Activated CD8-positive, alpha-beta memory T cell treated with anti-CD3 and anti-CD28 coated beads, Interleukin-2, amount 50 U/mL, for 24 hours (primary cell): Measurements from ENCODE around the gene BFAR.
"Not testable (repeated sequence)": the region's sequence is repeated elsewhere in the genome, so short reads cannot be mapped to it uniquely, and the experiment has no call there.

ENCODE experiments used
- DNase-seq: peaks from one replicate; pipeline ENCODE4 v3.0.0-alpha.2; 2020; ENCODE audit errors: extremely low read depth

BFAR gene, protein sequence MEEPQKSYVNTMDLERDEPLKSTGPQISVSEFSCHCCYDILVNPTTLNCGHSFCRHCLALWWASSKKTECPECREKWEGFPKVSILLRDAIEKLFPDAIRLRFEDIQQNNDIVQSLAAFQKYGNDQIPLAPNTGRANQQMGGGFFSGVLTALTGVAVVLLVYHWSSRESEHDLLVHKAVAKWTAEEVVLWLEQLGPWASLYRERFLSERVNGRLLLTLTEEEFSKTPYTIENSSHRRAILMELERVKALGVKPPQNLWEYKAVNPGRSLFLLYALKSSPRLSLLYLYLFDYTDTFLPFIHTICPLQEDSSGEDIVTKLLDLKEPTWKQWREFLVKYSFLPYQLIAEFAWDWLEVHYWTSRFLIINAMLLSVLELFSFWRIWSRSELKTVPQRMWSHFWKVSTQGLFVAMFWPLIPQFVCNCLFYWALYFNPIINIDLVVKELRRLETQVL

GRCh38 chr16:14632693-14633569 is at the start of gene BFAR:
Gene BFAR (plus strand): TSS chr16:14632951. CDS start chr16:14644347, 11,396 bp downstream.
- DNase-seq, result peak; percentile 99

- DNase-seq, result no peak
These were observed 47.5 kb upstream of the BFAR start for GRCh38 chr16:14585287-14585686.

- DNase-seq, result no peak
These were observed 46.0 kb upstream of the BFAR start for GRCh38 chr16:14586637-14587305.

GRCh38 chr16:14600164-14600563 is 32.6 kb upstream of the BFAR start:
- DNase-seq, result no peak

DNA sequence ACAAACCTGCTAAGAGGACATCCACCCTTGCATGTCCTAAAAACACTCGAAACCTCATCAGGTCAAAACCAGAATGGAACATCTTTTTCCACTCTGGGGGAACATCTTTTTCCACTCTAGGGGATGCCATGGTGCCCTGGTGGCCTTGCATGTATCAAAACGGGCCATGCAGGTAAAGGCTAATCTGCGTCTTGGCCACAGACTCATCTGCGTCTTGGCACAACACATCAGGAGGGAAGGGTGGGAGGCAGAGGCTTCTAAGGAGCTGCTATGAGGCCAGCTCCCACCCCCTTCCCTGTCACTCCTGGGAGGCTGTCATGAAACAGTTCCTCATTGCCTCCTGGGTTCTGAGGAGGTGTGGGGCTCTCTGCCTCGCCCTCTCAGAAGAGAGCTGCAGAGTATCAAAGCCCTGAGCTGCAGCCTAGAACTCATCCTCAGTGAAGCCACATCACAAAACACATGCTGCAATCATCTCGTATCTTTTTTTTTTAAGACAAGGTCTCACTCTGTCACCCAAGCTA is 30.2 kb upstream of the BFAR start:
- no peak for DNase-seq

DNA sequence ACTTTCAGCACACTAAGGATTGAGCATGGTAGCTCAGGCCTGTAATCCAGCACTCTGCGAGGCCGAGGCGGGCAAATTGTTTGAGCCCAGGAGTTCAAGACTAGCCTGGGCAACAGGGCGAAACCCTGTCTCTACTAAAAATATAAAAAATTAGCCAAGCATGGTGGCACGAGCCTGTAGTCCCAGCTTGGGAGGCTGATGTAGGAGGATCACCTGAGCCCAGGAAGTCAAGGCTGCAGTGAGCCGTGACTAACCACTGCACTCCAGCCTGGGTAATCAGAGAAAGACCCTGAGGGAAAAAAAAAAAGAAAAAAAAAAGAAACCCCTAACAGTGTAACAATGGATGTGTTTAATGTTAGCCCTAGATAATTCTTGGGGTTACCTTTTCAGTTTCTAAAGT is 26.6 kb upstream of the BFAR start:
- no peak for DNase-seq

DNA sequence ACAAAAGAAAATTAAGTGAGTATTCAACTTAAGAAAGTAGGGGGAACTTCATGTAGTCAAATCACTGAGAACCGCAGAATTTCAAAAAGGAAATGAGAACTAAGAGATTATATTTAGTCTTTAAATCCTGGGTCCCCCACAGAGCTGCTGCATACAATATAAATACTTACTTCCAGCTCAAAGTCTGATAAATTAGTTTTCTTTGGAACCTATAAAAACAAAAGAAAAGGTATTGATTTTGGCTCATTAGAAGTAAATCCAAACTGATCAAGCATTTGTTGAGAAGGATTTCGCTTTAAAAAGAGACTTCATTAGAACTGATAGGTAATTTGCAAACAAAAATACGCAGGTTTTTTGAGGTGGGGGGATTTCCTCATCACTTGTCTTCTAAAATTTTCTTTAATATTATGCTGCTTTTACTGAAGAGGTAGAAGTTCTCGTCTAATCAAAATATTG is 24.6 kb upstream of the BFAR start:
- no peak for DNase-seq

- no peak for DNase-seq
These were observed 24.1 kb upstream of the BFAR start for GRCh38 chr16:14608604-14609003.

GRCh38 chr16:14609716-14610115 is 23.0 kb upstream of the BFAR start:
- DNase-seq, result no peak

GRCh38 chr16:14611660-14612059 is 21.1 kb upstream of the BFAR start:
- DNase-seq, result no peak

GRCh38 chr16:14613991-14614390 is 18.8 kb upstream of the BFAR start:
- DNase-seq, result no peak

DNA sequence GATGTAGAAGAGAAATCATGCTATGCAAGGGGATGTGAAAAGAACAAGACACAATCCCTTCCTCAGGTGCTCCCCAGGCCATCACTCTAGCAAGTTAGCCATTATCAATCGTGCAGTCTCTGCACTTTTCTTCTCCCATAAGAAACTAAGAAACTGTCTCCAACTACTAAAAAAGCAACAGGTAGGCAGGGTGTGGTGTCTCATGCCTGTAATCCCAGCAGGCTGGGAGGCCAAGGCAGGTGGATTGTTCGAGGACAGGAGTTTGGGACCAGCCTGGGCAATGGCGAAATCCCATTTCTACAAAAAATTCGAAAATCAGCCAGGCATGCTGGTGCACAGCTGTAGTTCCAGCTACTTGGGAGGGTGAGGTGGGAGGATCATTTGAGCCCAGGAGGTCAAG is 16.5 kb upstream of the BFAR start:
- no peak for DNase-seq

GRCh38 chr16:14618566-14618965 is 14.2 kb upstream of the BFAR start:
- DNase-seq, result no peak

GRCh38 chr16:14627078-14627477 is 5.7 kb upstream of the BFAR start:
- no peak for DNase-seq

GRCh38 chr16:14628806-14629611 is 3.7 kb upstream of the BFAR start:
- DNase-seq, result no peak

DNA sequence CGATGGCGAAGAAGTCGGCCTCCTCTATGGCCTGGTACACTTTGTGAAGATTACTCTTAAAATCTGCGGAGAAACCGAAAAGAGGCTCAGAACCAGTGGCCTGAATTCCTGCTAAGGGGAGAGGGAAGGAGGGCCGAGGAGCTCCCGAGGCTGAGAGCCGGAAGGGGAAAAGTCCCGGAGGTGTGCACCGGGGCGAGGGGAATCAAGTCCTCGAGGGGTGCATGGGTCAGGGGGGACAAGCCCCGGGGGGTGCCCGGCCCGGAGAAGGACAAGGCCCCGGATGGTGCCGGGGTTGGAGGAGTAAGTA is 3.2 kb upstream of the BFAR start:
- no peak for DNase-seq

GRCh38 chr16:14629919-14630619 is 2.7 kb upstream of the BFAR start, which contains the start of gene PARN:
Gene PARN (minus strand): TSS chr16:14630260. CDS start chr16:14630125, 135 bp downstream.
- DNase-seq, result peak; percentile 91

GRCh38 chr16:14630620-14631330 is 2.0 kb upstream of the BFAR start:
- DNase-seq, result not testable (repeated sequence)

DNA sequence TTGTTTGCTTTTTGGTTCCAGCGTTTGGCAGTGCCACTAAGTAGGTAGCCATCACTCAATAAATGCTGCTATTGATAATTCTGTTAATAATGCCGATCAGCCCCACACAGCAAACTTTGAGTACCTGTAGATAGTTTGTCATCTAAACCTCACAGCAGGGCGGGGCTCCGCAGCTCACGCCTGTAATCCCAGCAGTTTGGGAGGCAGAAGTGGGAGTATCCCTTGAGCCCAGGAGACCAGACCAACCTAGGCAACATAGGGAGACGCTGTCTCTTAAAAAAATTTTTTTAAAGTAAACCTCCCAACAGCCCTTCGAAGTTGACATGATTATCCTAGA is 1.6 kb downstream of the BFAR start:
- DNase-seq, result no peak
